HG02840 (cell line): Measurements from ENCODE around the gene FOXD4L6.
"Not testable (repeated sequence)": the region's sequence is repeated elsewhere in the genome, so short reads cannot be mapped to it uniquely, and the experiment has no call there.

Experiments used
- ATAC-seq: cut with Tn5 transposase; IDR thresholded peaks from one replicate; pipeline ENCODE4 v1.9.1; 2021; ENCODE audit warnings: mild to moderate bottlenecking, moderate library complexity, moderate number of reproducible peaks; ENCODE audit not compliant: unreplicated experiment, low FRiP score

Gene FOXD4L6

GRCh38 chr9:41128581-41128980 lies at the start of gene FOXD4L6:
Gene FOXD4L6 (minus strand): TSS chr9:41128681. CDS start chr9:41128383, 298 bp downstream.
- ATAC-seq = not testable (repeated sequence)

GRCh38 chr9:41174994-41175393 lies 46.5 kb upstream of the FOXD4L6 start:
- ATAC-seq = not testable (repeated sequence)

- not testable (repeated sequence) for ATAC-seq
These were observed 21.6 kb upstream of the FOXD4L6 start for GRCh38 chr9:41150116-41150515.

GRCh38 chr9:41141878-41142277 lies 13.4 kb upstream of the FOXD4L6 start:
- not testable (repeated sequence) for ATAC-seq

GRCh38 chr9:41126746-41127446 lies 1.6 kb downstream of the FOXD4L6 start:
- not testable (repeated sequence) for ATAC-seq

- not testable (repeated sequence) for ATAC-seq
These were observed 2.5 kb downstream of the FOXD4L6 start for GRCh38 chr9:41125936-41126335.

- ATAC-seq = not testable (repeated sequence)
These were observed 3.3 kb downstream of the FOXD4L6 start for GRCh38 chr9:41125109-41125658.

- ATAC-seq = not testable (repeated sequence)
These were observed 4.0 kb downstream of the FOXD4L6 start for GRCh38 chr9:41124250-41125108.

GRCh38 chr9:41123812-41124211 lies 4.7 kb downstream of the FOXD4L6 start:
- ATAC-seq = not testable (repeated sequence)

GRCh38 chr9:41123396-41123795 lies 5.1 kb downstream of the FOXD4L6 start:
- not testable (repeated sequence) for ATAC-seq

GRCh38 chr9:41120696-41121095 lies 7.8 kb downstream of the FOXD4L6 start:
- ATAC-seq = not testable (repeated sequence)

- not testable (repeated sequence) for ATAC-seq
These were observed 8.8 kb downstream of the FOXD4L6 start for GRCh38 chr9:41119719-41120118.

GRCh38 chr9:41119311-41119710 lies 9.2 kb downstream of the FOXD4L6 start:
- ATAC-seq = not testable (repeated sequence)

GRCh38 chr9:41113348-41113747 lies 15.1 kb downstream of the FOXD4L6 start:
- ATAC-seq = not testable (repeated sequence)

GRCh38 chr9:41111414-41111813 lies 17.1 kb downstream of the FOXD4L6 start:
- not testable (repeated sequence) for ATAC-seq

- not testable (repeated sequence) for ATAC-seq
These were observed 17.6 kb downstream of the FOXD4L6 start for GRCh38 chr9:41110913-41111312.

- not testable (repeated sequence) for ATAC-seq
These were observed 19.2 kb downstream of the FOXD4L6 start for GRCh38 chr9:41109253-41109652.

GRCh38 chr9:41108816-41109215 lies 19.7 kb downstream of the FOXD4L6 start:
- not testable (repeated sequence) for ATAC-seq

- ATAC-seq = not testable (repeated sequence)
These were observed 21.9 kb downstream of the FOXD4L6 start for GRCh38 chr9:41106472-41107116.

- ATAC-seq = not testable (repeated sequence)
These were observed 22.8 kb downstream of the FOXD4L6 start for GRCh38 chr9:41105557-41106253.
